GM12878 (cell line): ENCODE results near the gene PTPRD. TPM values are rescaled to one million over a fixed set of nuclear protein-coding genes. Genes with fewer than 3 reads are reported as not detected.

Experiments
- ATAC-seq: fragments of 200-7000 bp; cut with Tn5 transposase; 3 replicates; pipeline ENCODE4 v1.9.1; 2020; ENCODE audit warnings: mild to moderate bottlenecking, moderate library complexity
- BruUV-seq: library from RNA; stranded (reverse); fragments of 400-500 nt; replicated peaks from 2 replicates; lab custom pipeline; 2021; lab: Mats Ljungman, UMichigan
- CTCF ChIA-PET: fragments of 300-600 bp; sonication (Branson Sonifier 250); formaldehyde crosslinking; extraction: SDS; loops from one replicate; lab custom pipeline; 2021; ENCODE audit warnings: inconsistent platforms; lab: Yijun Ruan, JAX
- POLR2A ChIA-PET: fragments of 350-600 bp; formaldehyde crosslinking; extraction: SDS; loops from one replicate; lab custom pipeline; 2021; ENCODE audit warnings: inconsistent platforms; lab: Charles Lee
- RAD21 ChIA-PET: fragments of 300-600 bp; sonication (Branson Sonifier 250); formaldehyde crosslinking; loops from one replicate; lab custom pipeline; 2023; ENCODE audit warnings: antibody characterized with exemption; ENCODE audit not compliant: unreplicated experiment; lab: Charles Lee
- SMC1A ChIA-PET: fragments of 300-600 bp; sonication (Branson Sonifier 250); formaldehyde crosslinking; loops from one replicate; lab custom pipeline; 2023; ENCODE audit not compliant: unreplicated experiment, uncharacterized antibody; lab: Charles Lee
- DNase-seq: peaks from one replicate; pipeline ENCODE4 v3.0.0-alpha.2; 2011; ENCODE audit warnings: low read depth, low spot score
- FAIRE-seq: peaks from 3 replicates; lab custom pipeline; 2011; peaks lifted over from hg19 to GRCh38; lab: Jason Lieb, UNC
- H2AFZ ChIP-seq: 2 replicates; pipeline ENCODE4 v1.6.0; 2011; ENCODE audit warnings: low read depth, low read length, control low read depth; ENCODE audit not compliant: control insufficient read depth
- H3K27ac ChIP-seq: 2 replicates; pipeline ENCODE4 v1.5.1; 2011; ENCODE audit warnings: control low read depth; ENCODE audit not compliant: control insufficient read depth, insufficient read depth
- H3K27me3 ChIP-seq, 2 experiments: replicated peaks in 1 of 2; 2 replicates each; pipeline versions ENCODE4 v1.6.0 to v1.6.1; 2011; ENCODE audit warnings: low read length in 1 of 2; ENCODE audit not compliant: control insufficient read depth in 2 of 2, insufficient read depth in 2 of 2
- H3K36me3 ChIP-seq, 2 experiments: 2 replicates each; pipeline ENCODE4 v1.5.1; 2011; ENCODE audit warnings: low read length in 1 of 2; ENCODE audit not compliant: control insufficient read depth in 2 of 2, insufficient read depth in 2 of 2
- H3K4me1 ChIP-seq: 2 replicates; pipeline ENCODE4 v1.6.1; 2011; ENCODE audit warnings: mild to moderate bottlenecking, low read length, moderate library complexity, mixed read lengths; ENCODE audit not compliant: control insufficient read depth, insufficient read depth
- H3K4me2 ChIP-seq: 2 replicates; pipeline ENCODE4 v1.6.0; 2011; ENCODE audit warnings: control low read depth; ENCODE audit not compliant: control insufficient read depth, insufficient read depth
- H3K4me3 ChIP-seq: fragments of 200-600 bp; sonication (generic); 2 replicates; pipeline ENCODE4 v1.5.1; 2016
- H3K79me2 ChIP-seq: 2 replicates; pipeline ENCODE4 v1.6.0; 2011; ENCODE audit warnings: low read length; ENCODE audit not compliant: control insufficient read depth, insufficient read depth
- H3K9ac ChIP-seq: 2 replicates; pipeline ENCODE4 v1.8.0; 2011; ENCODE audit warnings: low read length, control low read depth, mixed read lengths; ENCODE audit not compliant: control insufficient read depth, insufficient read depth
- H3K9me3 ChIP-seq: replicated peaks from 3 replicates; pipeline ENCODE4 v1.5.1; 2011; ENCODE audit warnings: mild to moderate bottlenecking, low read length; ENCODE audit not compliant: control insufficient read depth, insufficient read depth
- H4K20me1 ChIP-seq: 2 replicates; pipeline ENCODE4 v1.6.0; 2011; ENCODE audit not compliant: control insufficient read depth, insufficient read depth
- BCL11A ChIP-seq: IDR thresholded peaks from 2 replicates; pipeline ENCODE4 v1.6.1; 2011; ENCODE audit warnings: low read depth, low read length
- CHD4 ChIP-seq: fragments of 200-600 bp; sonication (generic); IDR thresholded peaks from 2 replicates; pipeline ENCODE4 v1.6.1; 2016; ENCODE audit warnings: mild to moderate bottlenecking
- ELK1 ChIP-seq: IDR thresholded peaks from 2 replicates; pipeline ENCODE4 v1.6.1; 2012; ENCODE audit warnings: low read depth, low read length, improper control_type of control experiment
- EZH2 ChIP-seq: IDR thresholded peaks from 2 replicates; pipeline ENCODE4 v1.6.1; 2012; ENCODE audit warnings: low read depth, mild to moderate bottlenecking, control low read depth, inconsistent platforms, low read length, borderline replicate concordance; ENCODE audit not compliant: control insufficient read depth
- HSF1 ChIP-seq: fragments of 150-350 bp; IDR thresholded peaks from 2 replicates; pipeline ENCODE4 v1.6.1; 2014; ENCODE audit warnings: mild to moderate bottlenecking, low read depth, low read length
- JUNB ChIP-seq: IDR thresholded peaks from 2 replicates; pipeline ENCODE4 v1.6.1; 2016; ENCODE audit warnings: antibody characterized with exemption, mild to moderate bottlenecking
- MAX ChIP-seq: IDR thresholded peaks from 2 replicates; pipeline ENCODE4 v1.6.1; 2012; ENCODE audit warnings: low read depth, low read length, improper control_type of control experiment
- NR2F1 ChIP-seq: fragments of 450-650 bp; conservative IDR thresholded peaks from 2 replicates; pipeline ENCODE4 v1.6.1; 2017; ENCODE audit warnings: mild to moderate bottlenecking
- NRF1 ChIP-seq: conservative IDR thresholded peaks from 2 replicates; pipeline ENCODE4 v1.6.1; 2011; ENCODE audit warnings: mild to moderate bottlenecking, low read depth, low read length, improper control_type of control experiment
- RAD51 ChIP-seq: fragments of 450-650 bp; IDR thresholded peaks from 2 replicates; pipeline ENCODE4 v1.6.1; 2016; ENCODE audit warnings: moderate library complexity, mild to moderate bottlenecking, inconsistent platforms
- WGBS: methylation state at CpG from one replicate; pipeline ENCODE4 v1.1.6; 2016; ENCODE audit warnings: low lambda C conversion rate; ENCODE audit not compliant: insufficient replicate concordance, insufficient coverage; ENCODE audit errors: missing lambda C conversion rate; 5-methylcytosine and 5-hydroxymethylcytosine counted together
- in situ Hi-C: fragments of 300-500 bp; cut with MboI; formaldehyde crosslinking; loops from 9 replicates; pipeline ENCODE4 v1.14.3; 2018; ENCODE audit warnings: mixed read lengths
- intact Hi-C: fragments of 100-400 bp; cut with micrococcal nuclease; formaldehyde crosslinking; loops from one replicate; pipeline ENCODE4 v1.14.2; 2022; ENCODE audit not compliant: unreplicated experiment
- polyA plus RNA-seq, 11 experiments: library from polyadenylated mRNA; depleted of rRNA in 4 of 11; unstranded in 6 of 11; stranded (reverse) in 5 of 11; fragments of >200 nt; fragmentation: Nextera tagmentation in 4 of 11; fragmentation: Illumina TruSeq in 1 of 11; extraction: Ambion mirVana in 4 of 11; extraction: Trizol in 1 of 11; gene quantifications; 1 replicate in 1 of 11; 2 replicates in 10 of 11; pipeline versions ENCODE4 v1.2.1 to v1.2.3, GENCODE V29; 2011 to 2016; ENCODE audit warnings: inconsistent platforms in 2 of 11, missing spikeins in 2 of 11, low read depth in 1 of 11
- total RNA-seq, 4 experiments: library from RNA; depleted of rRNA in 3 of 4; stranded (reverse); fragments of >200 nt in 3 of 4; fragmentation: Illumina TruSeq in 1 of 4; extraction: Trizol in 1 of 4; gene quantifications; 2 replicates each; pipeline versions ENCODE4 v1.2.1 to v1.2.3, GENCODE V29; 2013 to 2021

The PTPRD gene
- total and polyA plus RNA-seq, 10 of the 15 experiments (the other 5 are each of a cell fraction or from before 2014, with no cell fraction given), result under 0.01 to 0.05 (median 0.01) TPM; not detected in 7

GRCh38 chr9:10605388-10605787 lies 7.4 kb downstream of the PTPRD start:
- in situ Hi-C loops, result no loop called here
- ATAC-seq (no peak), DNase-seq (no peak), FAIRE-seq (no peak)
- Histone ChIP-seq H3K4me1 (no peaks in the 10 kb centered on the region), H3K27me3 (no peaks in the 10 kb centered on the region), H3K9ac (no peak overlapping the region), H3K79me2 (no peaks in the 10 kb centered on the region), H3K27ac (no peak overlapping the region), H3K4me2 (no peak overlapping the region), H2AFZ (no peak overlapping the region), H4K20me1 (no peaks in the 10 kb centered on the region), H3K36me3 (no peaks in the 10 kb centered on the region), H3K9me3 (no peaks in the 10 kb centered on the region), H3K4me3 (no peak overlapping the region)
- ChIA-PET RAD21 (no interaction called here), CTCF (no interaction called here), POLR2A (no interaction called here), SMC1A (no interaction called here)
- intact Hi-C loops, result no loop called here
- TF ChIP-seq ELK1 (no peak), BCL11A (no peak), NR2F1 (no peak)
- BruUV-seq, result no TSS peak
- 14% methylated on average over 4 of the region's 4 CpGs for WGBS

GRCh38 chr9:10604927-10605326 lies 7.9 kb downstream of the PTPRD start:
- H3K4me1 ChIP-seq, result no peaks in the 10 kb centered on the region
- H3K27ac ChIP-seq, result no peak overlapping the region
- SMC1A ChIA-PET, result no interaction called here
- H4K20me1 ChIP-seq, result no peaks in the 10 kb centered on the region
- no peaks in the 10 kb centered on the region for H3K9me3 ChIP-seq
- TF ChIP-seq NR2F1, result no peak
- no peak for TF ChIP-seq EZH2
- no peak for TF ChIP-seq JUNB
- TF ChIP-seq RAD51, result no peak
- TF ChIP-seq CHD4, result no peak
- TF ChIP-seq MAX, result no peak
- TF ChIP-seq NRF1, result no peak
- no peak for TF ChIP-seq HSF1
- H3K27me3 ChIP-seq, result no peaks in the 10 kb centered on the region
- no peak overlapping the region for H3K4me2 ChIP-seq
- no peaks in the 10 kb centered on the region for H3K36me3 ChIP-seq
- BruUV-seq, result no TSS peak
- H3K4me3 ChIP-seq, result no peak overlapping the region
- POLR2A ChIA-PET, result no interaction called here
- CTCF ChIA-PET, result no interaction called here
- H2AFZ ChIP-seq, result no peak overlapping the region
- no peak for FAIRE-seq
- ATAC-seq, result no peak
- H3K79me2 ChIP-seq, result no peaks in the 10 kb centered on the region
- RAD21 ChIA-PET, result no interaction called here
- in situ Hi-C loops (no loop called here), intact Hi-C loops (no loop called here)
- WGBS, result 0% methylated on average over 1 of the region's 1 CpG
- DNase-seq, result no peak
- H3K9ac ChIP-seq, result no peak overlapping the region
